B cell (primary cell): Measurements from ENCODE around the gene AZU1.

Source experiments
- CTCF ChIP-seq: fragments of 200-600 bp; IDR thresholded peaks from one replicate; pipeline ENCODE4 v1.8.0; 2022; ENCODE audit warnings: antibody characterized with exemption, mild to moderate bottlenecking
- EZH2 ChIP-seq: IDR thresholded peaks from 2 replicates; pipeline ENCODE4 v1.6.1; 2012; ENCODE audit warnings: borderline replicate concordance, low read depth, mild to moderate bottlenecking, moderate library complexity, low read length; ENCODE audit not compliant: insufficient read depth, poor library complexity, severe bottlenecking

DNA sequence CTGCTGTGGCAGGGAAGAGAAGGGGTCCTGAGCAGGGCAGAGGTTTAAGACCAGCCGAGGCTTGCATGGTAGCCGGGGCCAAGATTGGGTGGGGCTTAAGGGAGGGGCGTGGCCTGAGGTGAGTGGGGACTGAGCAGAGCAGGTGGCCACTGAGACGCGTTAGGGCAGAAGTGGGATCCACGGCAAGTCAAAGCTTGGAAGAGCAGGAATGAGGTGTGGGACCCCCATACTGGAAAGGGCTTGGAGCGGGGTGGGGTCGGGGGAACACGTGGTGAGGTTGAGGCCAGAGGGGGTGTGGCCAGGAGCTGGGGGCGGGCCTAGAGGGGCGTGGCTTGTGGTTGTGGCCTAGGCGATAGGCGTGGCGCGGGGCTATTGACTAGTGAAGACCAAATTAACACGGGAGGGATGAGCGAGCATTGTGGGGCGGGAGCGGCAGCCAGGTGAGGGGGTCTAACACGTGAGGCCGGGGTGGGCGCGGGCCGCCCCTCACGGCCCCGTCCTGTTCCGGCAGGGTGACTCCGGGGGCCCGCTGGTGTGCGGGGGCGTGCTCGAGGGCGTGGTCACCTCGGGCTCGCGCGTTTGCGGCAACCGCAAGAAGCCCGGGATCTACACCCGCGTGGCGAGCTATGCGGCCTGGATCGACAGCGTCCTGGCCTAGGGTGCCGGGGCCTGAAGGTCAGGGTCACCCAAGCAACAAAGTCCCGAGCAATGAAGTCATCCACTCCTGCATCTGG is 35.1 kb downstream of the AZU1 start:
- TF ChIP-seq CTCF (no peak), EZH2 (no peak)
